Vagina (tissue), 2 donors: Measurements from ENCODE around the gene TNS3. TPM values are rescaled to one million over a fixed set of nuclear protein-coding genes. Genes with fewer than 3 reads are reported as not detected.

ENCODE experiments used
- DNase-seq, 2 donors: peaks; one replicate each; pipeline ENCODE4 v3.0.0-alpha.2; 2017; ENCODE audit errors: extremely low spot score in 2 of 2
- H3K27ac ChIP-seq: fragments of 200-600 bp; sonication (generic); one replicate; pipeline ENCODE4 v1.5.1; 2019
- H3K27me3 ChIP-seq: fragments of 200-600 bp; sonication (generic); one replicate; pipeline ENCODE4 v1.5.1; 2019
- H3K36me3 ChIP-seq, 2 donors: fragments of 200-600 bp; sonication (generic); one replicate each; pipeline ENCODE4 v1.5.1; 2017 to 2019
- H3K4me1 ChIP-seq: fragments of 200-600 bp; sonication (generic); one replicate; pipeline ENCODE4 v1.5.1; 2019
- H3K4me3 ChIP-seq, 2 donors: fragments of 200-600 bp; sonication (generic); 1 replicate in 1 of 2; 2 replicates in 1 of 2; pipeline ENCODE4 v1.5.1; 2016 to 2019
- H3K9me3 ChIP-seq: fragments of 200-600 bp; sonication (generic); one replicate; pipeline ENCODE4 v1.5.1; 2019
- POLR2A ChIP-seq, 2 donors: fragments of 450-650 bp; IDR thresholded peaks; one replicate each; pipeline ENCODE4 v1.6.1; 2017; ENCODE audit warnings: antibody characterized with exemption in 2 of 2, mild to moderate bottlenecking in 2 of 2, moderate library complexity in 2 of 2
- POLR2AphosphoS5 ChIP-seq, 2 donors: sonication (generic); formaldehyde crosslinking; IDR thresholded peaks; one replicate each; pipeline ENCODE4 v1.9.0; 2017; ENCODE audit warnings: antibody characterized with exemption in 2 of 2, mild to moderate bottlenecking in 2 of 2, low read depth in 1 of 2; ENCODE audit not compliant: insufficient read depth in 1 of 2
- intact Hi-C: fragments of 100-400 bp; cut with DNase I; formaldehyde crosslinking; loops from one replicate; pipeline ENCODE4 v1.15.1; 2023
- total RNA-seq: library from RNA; depleted of rRNA; stranded (reverse); fragments of >200 nt; gene quantifications from one replicate; pipeline ENCODE4 v1.2.3, GENCODE V29; 2016
- TF ChIP-seq, protein P1 (sequence below), 3 experiments: fragments of 450-650 bp in 2 of 3; fragments of 200-600 bp in 1 of 3; sonication (generic) in 1 of 3; IDR thresholded peaks; one replicate each; pipeline ENCODE4 v1.5.1; 2017 to 2019; ENCODE audit warnings: antibody characterized with exemption in 3 of 3, mild to moderate bottlenecking in 2 of 3, moderate library complexity in 2 of 3

TNS3 gene
- total RNA-seq, 1 donor from 2014 or later = 36.8 TPM

DNA sequence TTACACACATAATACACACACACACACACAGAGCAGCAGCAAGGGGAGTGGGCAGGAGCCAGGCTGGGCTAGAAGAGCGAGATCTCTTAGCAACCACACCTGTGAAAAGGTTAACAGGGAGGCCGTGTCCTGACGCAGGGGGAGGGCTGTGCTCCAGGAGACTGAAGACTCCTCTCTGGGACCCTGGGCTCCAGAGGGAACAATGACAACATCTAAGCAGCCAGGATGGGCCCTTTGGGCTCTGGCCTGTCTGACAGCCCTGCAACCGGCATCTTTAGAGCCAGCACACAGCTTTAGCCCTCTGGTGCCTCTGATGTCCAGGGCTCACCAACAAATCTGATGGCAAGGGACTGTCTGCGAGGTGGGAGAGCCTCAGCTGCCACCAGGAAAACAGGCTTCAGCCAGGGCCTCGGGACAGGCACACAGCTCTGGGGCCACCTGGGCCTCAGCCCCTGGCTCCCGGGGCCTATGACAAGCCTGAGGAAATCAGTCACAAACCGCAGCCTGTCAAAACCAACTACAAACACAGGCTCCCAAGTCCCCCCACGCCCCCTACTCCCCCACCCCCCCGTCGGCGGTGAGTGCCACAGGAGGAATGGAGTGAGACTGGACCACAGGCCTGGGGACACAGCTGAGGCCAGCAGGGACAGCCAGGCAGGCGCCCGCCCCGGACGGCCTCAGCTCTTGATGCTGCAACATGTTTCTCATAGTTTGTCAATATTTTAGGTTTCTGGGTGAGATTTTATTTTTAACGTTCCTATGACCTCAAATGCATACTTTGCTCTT lies 102.8 kb downstream of the TNS3 start:
- no peaks in the 10 kb centered on the region for H3K36me3 ChIP-seq
- H3K4me3 ChIP-seq = no peak overlapping the region
- TF ChIP-seq POLR2A (IDR thresholded peaks at IDR 0.05) = no peak
- TF ChIP-seq POLR2AphosphoS5 (IDR thresholded peaks at IDR 0.05; ENCODE audit: insufficient read depth in 1 of 2, low read depth in 1 of 2) = no peak
- TF ChIP-seq, protein P1, sequence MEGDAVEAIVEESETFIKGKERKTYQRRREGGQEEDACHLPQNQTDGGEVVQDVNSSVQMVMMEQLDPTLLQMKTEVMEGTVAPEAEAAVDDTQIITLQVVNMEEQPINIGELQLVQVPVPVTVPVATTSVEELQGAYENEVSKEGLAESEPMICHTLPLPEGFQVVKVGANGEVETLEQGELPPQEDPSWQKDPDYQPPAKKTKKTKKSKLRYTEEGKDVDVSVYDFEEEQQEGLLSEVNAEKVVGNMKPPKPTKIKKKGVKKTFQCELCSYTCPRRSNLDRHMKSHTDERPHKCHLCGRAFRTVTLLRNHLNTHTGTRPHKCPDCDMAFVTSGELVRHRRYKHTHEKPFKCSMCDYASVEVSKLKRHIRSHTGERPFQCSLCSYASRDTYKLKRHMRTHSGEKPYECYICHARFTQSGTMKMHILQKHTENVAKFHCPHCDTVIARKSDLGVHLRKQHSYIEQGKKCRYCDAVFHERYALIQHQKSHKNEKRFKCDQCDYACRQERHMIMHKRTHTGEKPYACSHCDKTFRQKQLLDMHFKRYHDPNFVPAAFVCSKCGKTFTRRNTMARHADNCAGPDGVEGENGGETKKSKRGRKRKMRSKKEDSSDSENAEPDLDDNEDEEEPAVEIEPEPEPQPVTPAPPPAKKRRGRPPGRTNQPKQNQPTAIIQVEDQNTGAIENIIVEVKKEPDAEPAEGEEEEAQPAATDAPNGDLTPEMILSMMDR (IDR thresholded peaks at IDR 0.05) = no peak
- intact Hi-C loops = loop anchor here (5.0 kb wide), 1 partner anchor 1537 kb away; no protein-coding TSS in a partner anchor
- H3K27ac ChIP-seq = no peak overlapping the region
- H3K27me3 ChIP-seq = no peaks in the 10 kb centered on the region
- DNase-seq = no peak
- H3K9me3 ChIP-seq = no peaks in the 10 kb centered on the region
- peaks cover 11% of the 10 kb centered on the region for H3K4me1 ChIP-seq

GRCh38 chr7:47478017-47478344 lies 103.9 kb downstream of the TNS3 start:
- H3K36me3 ChIP-seq = no peaks in the 10 kb centered on the region
- DNase-seq = no peak
- H3K9me3 ChIP-seq = no peaks in the 10 kb centered on the region
- no peak overlapping the region for H3K27ac ChIP-seq
- TF ChIP-seq POLR2A (IDR thresholded peaks at IDR 0.05) (no peak), POLR2AphosphoS5 (IDR thresholded peaks at IDR 0.05; ENCODE audit: insufficient read depth in 1 of 2, low read depth in 1 of 2) (no peak)
- TF ChIP-seq, protein P1 (IDR thresholded peaks at IDR 0.05) = no peak
- peaks cover 11% of the 10 kb centered on the region for H3K4me1 ChIP-seq
- H3K4me3 ChIP-seq = no peak overlapping the region
- intact Hi-C loops = loop anchor here (5.0 kb wide), 1 partner anchor 1536 kb away; no protein-coding TSS in a partner anchor
- no peaks in the 10 kb centered on the region for H3K27me3 ChIP-seq

DNA sequence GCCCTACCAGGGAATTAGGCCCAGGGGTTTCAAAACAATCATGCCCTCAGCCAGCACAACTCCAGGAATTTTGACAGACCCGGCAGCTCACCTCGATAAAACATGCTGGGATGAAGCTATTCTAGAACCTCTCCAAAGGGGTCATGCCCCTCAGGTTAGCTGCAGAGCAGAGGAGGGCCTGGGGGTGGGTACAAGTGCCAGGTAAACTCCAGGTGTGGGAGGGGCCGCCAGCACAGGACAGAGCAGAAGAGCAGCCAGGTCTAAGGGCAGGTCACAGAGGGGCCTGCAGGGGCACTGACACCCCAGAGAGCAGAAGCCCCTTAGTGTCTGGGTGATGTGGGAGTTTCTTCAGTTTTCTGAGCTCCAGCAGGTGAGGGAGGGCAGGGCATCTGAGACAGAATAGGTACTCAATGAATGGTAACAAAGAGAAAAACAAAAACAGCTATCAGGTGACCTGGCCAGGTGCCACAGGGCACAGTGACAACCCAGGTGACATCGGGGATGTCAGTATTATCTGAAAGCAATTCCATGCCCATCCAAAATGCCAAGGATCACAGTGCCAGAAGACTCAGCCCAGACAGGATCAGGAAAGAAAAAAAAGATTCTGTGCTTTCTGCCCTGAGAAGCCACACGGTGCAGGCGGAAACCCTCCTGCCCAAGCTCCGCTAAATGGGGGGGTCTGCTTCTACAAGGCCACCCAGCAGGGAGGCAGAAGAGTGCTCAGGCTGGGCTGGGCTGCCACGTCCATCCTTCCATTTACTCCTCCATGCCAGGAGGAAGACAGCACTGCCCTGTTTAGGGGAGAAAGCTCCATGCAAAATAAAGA lies 104.5 kb downstream of the TNS3 start:
- Histone ChIP-seq H3K27ac (no peak overlapping the region), H3K27me3 (no peaks in the 10 kb centered on the region), H3K4me3 (no peak overlapping the region), H3K4me1 (peaks cover 11% of the 10 kb centered on the region), H3K9me3 (no peaks in the 10 kb centered on the region), H3K36me3 (no peaks in the 10 kb centered on the region)
- intact Hi-C loops = loop anchor here (5.0 kb wide), 1 partner anchor 1535 kb away; no protein-coding TSS in a partner anchor
- DNase-seq = no peak
- TF ChIP-seq POLR2A (IDR thresholded peaks at IDR 0.05) (no peak), POLR2AphosphoS5 (IDR thresholded peaks at IDR 0.05; ENCODE audit: insufficient read depth in 1 of 2, low read depth in 1 of 2) (no peak)
- TF ChIP-seq, protein P1 (IDR thresholded peaks at IDR 0.05) = no peak

DNA sequence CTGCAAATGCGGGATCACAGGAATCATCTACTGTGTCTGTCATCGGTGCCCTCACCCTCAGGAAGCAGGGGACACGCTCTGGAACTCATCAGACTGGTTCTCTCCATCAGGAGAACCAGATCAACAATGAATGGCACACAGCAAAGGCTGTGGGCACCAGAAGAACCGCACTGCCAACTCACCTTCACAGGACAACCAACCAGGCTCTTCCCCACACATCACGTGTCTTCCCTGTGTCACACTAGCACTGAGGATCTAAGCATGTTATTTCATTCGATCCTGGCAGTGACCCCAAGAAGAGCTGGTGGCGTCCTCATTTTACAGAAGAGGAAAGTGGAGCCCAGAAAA lies 106.1 kb downstream of the TNS3 start:
- Histone ChIP-seq H3K4me3 (no peak overlapping the region), H3K4me1 (peaks cover 11% of the 10 kb centered on the region), H3K9me3 (no peaks in the 10 kb centered on the region), H3K27me3 (no peaks in the 10 kb centered on the region), H3K27ac (no peak overlapping the region), H3K36me3 (no peaks in the 10 kb centered on the region)
- intact Hi-C loops = loop anchor here (5.0 kb wide), 1 partner anchor 1534 kb away; no protein-coding TSS in a partner anchor
- TF ChIP-seq POLR2A (IDR thresholded peaks at IDR 0.05) = no peak
- TF ChIP-seq, protein P1 (IDR thresholded peaks at IDR 0.05) = no peak
- no peak for TF ChIP-seq POLR2AphosphoS5 (IDR thresholded peaks at IDR 0.05; ENCODE audit: insufficient read depth in 1 of 2, low read depth in 1 of 2)
- DNase-seq = no peak
